Coronary artery (tissue), 2 donors: Measurements from ENCODE around the gene PHYHIPL.

Source experiments
- DNase-seq: peaks from one replicate; pipeline ENCODE4 v3.0.0-alpha.2; 2017; ENCODE audit warnings: low spot score
- H3K27ac ChIP-seq, 2 donors: fragments of 200-600 bp; sonication (generic); one replicate each; pipeline ENCODE4 v1.5.1; 2016 to 2019
- H3K4me3 ChIP-seq: fragments of 200-600 bp; sonication (generic); 2 replicates; pipeline ENCODE4 v1.5.1; 2016; ENCODE audit warnings: mild to moderate bottlenecking, moderate library complexity
- TF ChIP-seq, protein P1 (sequence below): fragments of 200-600 bp; sonication (generic); IDR thresholded peaks from one replicate; pipeline ENCODE4 v1.5.1; 2019; ENCODE audit warnings: antibody characterized with exemption

PHYHIPL gene

DNA sequence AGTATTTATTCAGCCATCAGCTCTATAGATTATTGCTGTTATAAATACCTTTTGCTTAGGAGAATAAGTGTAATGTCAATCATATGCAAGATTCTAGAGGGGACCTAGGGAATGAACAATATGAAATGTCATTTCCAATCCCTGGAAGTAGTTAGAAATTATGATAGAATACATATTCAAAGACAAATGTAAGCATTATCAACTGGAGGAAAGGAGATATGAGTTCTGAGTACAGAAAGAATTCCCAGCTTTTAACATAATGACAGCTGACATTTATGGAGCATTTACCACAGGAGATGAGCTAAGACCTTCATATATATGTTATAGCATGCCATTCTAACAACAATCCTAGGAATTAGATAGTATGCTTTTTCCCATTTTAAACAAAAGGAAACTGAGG, 99.7 kb downstream of the PHYHIPL start:
- TF ChIP-seq, protein P1, sequence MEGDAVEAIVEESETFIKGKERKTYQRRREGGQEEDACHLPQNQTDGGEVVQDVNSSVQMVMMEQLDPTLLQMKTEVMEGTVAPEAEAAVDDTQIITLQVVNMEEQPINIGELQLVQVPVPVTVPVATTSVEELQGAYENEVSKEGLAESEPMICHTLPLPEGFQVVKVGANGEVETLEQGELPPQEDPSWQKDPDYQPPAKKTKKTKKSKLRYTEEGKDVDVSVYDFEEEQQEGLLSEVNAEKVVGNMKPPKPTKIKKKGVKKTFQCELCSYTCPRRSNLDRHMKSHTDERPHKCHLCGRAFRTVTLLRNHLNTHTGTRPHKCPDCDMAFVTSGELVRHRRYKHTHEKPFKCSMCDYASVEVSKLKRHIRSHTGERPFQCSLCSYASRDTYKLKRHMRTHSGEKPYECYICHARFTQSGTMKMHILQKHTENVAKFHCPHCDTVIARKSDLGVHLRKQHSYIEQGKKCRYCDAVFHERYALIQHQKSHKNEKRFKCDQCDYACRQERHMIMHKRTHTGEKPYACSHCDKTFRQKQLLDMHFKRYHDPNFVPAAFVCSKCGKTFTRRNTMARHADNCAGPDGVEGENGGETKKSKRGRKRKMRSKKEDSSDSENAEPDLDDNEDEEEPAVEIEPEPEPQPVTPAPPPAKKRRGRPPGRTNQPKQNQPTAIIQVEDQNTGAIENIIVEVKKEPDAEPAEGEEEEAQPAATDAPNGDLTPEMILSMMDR: no peak
- no peak overlapping the region for H3K27ac ChIP-seq
- no peak overlapping the region for H3K4me3 ChIP-seq

DNA sequence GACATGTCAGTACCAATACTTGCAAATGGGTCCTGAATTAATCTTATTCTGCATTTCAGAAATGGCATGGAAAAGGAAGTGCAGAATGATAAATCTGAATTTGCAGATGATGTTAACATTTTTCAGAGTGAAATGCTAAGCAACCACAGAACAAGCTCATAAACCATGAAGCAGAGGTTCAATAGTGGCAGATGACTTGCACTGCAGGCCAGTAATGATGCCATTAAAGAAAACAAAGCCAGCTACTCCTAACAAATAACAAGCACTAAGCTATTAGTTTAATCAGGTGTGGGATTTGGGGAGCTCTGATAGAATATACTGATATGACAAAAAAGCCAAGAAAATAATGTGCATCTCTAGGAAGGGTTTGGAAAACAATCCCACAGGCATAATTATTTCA, 100.5 kb downstream of the PHYHIPL start:
- DNase-seq: no peak
- H3K27ac ChIP-seq: no peak overlapping the region
- TF ChIP-seq, protein P1: no peak
- no peak overlapping the region for H3K4me3 ChIP-seq

More for the DNA sequence above, 99.7 kb downstream of the PHYHIPL start:
- no peak for DNase-seq

DNA sequence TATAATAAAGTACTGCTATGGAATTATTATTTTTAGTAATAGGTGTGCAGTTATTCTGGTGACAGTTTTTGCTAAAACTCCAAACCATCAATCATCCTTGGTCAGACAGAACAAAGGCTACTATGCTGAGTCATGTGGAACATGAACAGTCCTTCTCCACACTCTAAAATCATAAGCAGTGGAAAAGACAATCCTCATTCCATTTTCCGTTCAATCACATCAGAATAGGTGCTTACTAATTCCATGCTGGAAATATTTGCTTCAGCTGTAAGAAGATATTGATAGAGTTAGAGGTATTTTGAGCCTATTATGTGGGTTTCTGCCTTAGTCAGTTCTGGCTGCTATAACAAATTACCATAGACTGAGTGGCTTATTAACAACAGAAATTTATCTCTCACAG, 103.0 kb downstream of the PHYHIPL start:
- no peak for DNase-seq
- H3K27ac ChIP-seq: no peak overlapping the region
- no peak overlapping the region for H3K4me3 ChIP-seq
- TF ChIP-seq, protein P1: no peak

DNA sequence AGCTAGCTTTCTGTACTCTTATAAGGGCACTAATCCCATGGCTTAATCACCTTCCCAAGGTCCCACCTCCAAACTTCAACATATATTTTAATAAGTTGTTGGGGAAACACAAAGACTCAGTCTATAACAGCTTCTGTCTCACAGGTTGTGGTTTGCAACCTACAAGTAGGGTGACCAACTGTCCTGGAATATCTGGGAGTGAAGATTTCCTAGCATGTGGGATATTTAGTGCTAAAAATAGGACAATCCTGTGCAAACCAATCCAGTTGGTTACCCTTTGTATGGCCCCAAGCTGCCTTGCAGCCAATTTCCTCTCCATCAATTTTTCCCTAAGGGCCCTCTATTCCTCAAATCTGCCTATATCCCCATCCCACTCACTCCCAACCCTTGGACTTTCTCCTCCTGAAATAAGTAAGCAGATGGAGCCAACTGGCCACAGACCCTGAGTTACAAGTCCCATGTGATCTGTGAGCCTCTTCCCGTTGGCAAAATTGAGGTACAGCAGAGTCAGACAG, 103.6 kb downstream of the PHYHIPL start:
- Histone ChIP-seq H3K4me3 (no peak overlapping the region), H3K27ac (no peak overlapping the region)
- no peak for DNase-seq
- TF ChIP-seq, protein P1: no peak

DNA sequence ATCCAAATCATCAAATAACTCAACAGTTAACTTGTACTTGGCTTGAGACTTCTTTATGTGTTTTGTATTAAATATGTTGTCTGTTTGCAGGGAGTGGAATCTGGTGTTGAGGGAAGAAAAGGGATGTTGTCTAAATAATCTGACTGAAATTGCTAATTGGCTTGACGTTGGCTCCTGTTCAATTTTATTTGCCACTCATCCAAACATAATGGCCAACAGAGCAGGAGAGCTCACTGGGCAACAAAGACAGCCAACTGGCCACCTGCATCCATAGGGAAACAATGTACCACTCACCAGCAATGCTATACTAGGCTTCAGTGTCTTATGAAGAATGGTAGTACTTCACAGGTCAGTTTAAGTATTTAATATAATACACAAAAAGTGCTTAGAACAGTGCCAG, 105.4 kb downstream of the PHYHIPL start:
- DNase-seq: no peak
- TF ChIP-seq, protein P1: no peak
- no peak overlapping the region for H3K4me3 ChIP-seq
- H3K27ac ChIP-seq: no peak overlapping the region

DNA sequence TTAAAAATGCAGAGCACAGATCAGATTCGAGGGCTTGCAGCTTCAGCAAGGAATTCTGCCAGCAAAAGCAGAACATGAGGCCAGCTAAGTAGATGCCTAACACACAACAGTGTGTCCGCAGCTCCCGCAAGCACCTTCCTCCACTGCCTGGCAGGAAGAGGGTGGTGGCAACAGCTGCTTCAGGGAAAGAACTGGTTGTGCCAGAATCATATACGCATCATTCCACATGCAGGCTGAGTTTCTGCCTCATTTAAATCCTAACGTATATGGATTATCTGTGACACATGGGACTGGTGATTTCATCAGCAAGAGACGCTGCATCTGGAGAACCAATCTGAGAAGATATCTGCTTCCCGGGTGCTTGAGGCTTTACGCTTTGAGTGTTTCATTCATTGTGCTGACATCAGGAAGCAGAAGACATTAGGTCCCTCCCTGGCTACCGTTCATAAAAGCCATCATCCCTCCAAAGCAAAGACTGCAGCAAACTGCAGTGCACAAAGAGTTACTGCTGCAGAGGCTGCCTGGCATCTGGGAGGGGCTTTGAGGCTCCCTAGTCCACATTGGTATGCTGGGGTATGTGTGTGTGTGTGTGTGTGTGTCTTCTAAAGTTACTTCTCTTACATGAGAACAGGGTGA, 107.1 kb downstream of the PHYHIPL start:
- no peak for DNase-seq
- TF ChIP-seq, protein P1: no peak
- no peak overlapping the region for H3K27ac ChIP-seq
- no peak overlapping the region for H3K4me3 ChIP-seq
